Right lobe of liver (tissue), 6 donors: Measurements from ENCODE around the gene PPP1R37. TPM values are rescaled to one million over a fixed set of nuclear protein-coding genes. Genes with fewer than 3 reads are reported as not detected.

Experiments used
- ATAC-seq, 4 donors: fragments of 200-7000 bp; cut with Tn5 transposase; one replicate each; pipeline ENCODE4 v1.9.1; 2020; ENCODE audit warnings: mild to moderate bottlenecking in 4 of 4, moderate library complexity in 4 of 4
- DNase-seq, 3 donors: peaks; one replicate each; pipeline ENCODE4 v3.0.0-alpha.2; 2020
- H3K27ac ChIP-seq, 3 donors: fragments of 200-600 bp; one replicate each; pipeline ENCODE4 v1.8.0; 2022
- H3K27me3 ChIP-seq, 2 donors: fragments of 200-600 bp; one replicate each; pipeline ENCODE4 v1.8.0; 2022
- H3K36me3 ChIP-seq, 4 donors: fragments of 200-600 bp; sonication (generic) in 1 of 4; one replicate each; pipeline versions ENCODE4 v1.5.1 to v1.8.0; 2017 to 2022; ENCODE audit warnings: control low read depth in 1 of 4
- H3K4me1 ChIP-seq, 4 donors: fragments of 200-600 bp; sonication (generic) in 1 of 4; one replicate each; pipeline versions ENCODE4 v1.5.1 to v1.8.0; 2017 to 2022; ENCODE audit warnings: control low read depth in 1 of 4
- H3K4me3 ChIP-seq, 3 donors: fragments of 200-600 bp; one replicate each; pipeline ENCODE4 v1.8.0; 2022
- H3K9me3 ChIP-seq, 4 donors: fragments of 200-600 bp; sonication (generic) in 1 of 4; one replicate each; pipeline versions ENCODE4 v1.5.1 to v1.8.0; 2017 to 2022; ENCODE audit warnings: control low read depth in 1 of 4
- CTCF ChIP-seq, 4 donors: fragments of 200-600 bp in 3 of 4; fragments of 450-650 bp in 1 of 4; IDR thresholded peaks; one replicate each; pipeline versions ENCODE4 v1.5.1 to v1.8.0; 2016 to 2022; ENCODE audit warnings: antibody characterized with exemption in 4 of 4, mild to moderate bottlenecking in 2 of 4
- POLR2A ChIP-seq: fragments of 450-650 bp; IDR thresholded peaks from one replicate; pipeline ENCODE4 v1.6.1; 2017; ENCODE audit warnings: antibody characterized with exemption, mild to moderate bottlenecking
- WGBS: methylation state at CpG from one replicate; pipeline ENCODE4 v1.1.6; 2018; ENCODE audit warnings: low coverage, low lambda C conversion rate; ENCODE audit not compliant: insufficient coverage; ENCODE audit errors: missing lambda C conversion rate; 5-methylcytosine and 5-hydroxymethylcytosine counted together
- intact Hi-C, 2 donors: fragments of 100-400 bp; cut with DNase I; formaldehyde crosslinking; loops; one replicate each; pipeline versions ENCODE4 v1.11.2 to v1.14.1; 2022
- total RNA-seq, 6 experiments: library from RNA; depleted of rRNA in 2 of 6; stranded (reverse); fragments of >200 nt in 2 of 6; fragmentation: NEBNext Ultra II Directional in 3 of 6; extraction: Animal tissue kit (Norgen Biotek cat#: 25700) in 3 of 6; gene quantifications; one replicate each; pipeline versions ENCODE4 v1.1.0 to v1.2.4, GENCODE V29; 2016 to 2023
- donor health status: DM: no; HTN: yes; CAD: no.
- donor health status: DM: no; HTN: no; CAD: no.
- donor health status: DM: no; HTN: no; CAD: no.
- donor health status: DM: no; HTN: yes; CAD: no.
- donor health status: DM: no; HTN: yes; CAD: no.

The PPP1R37 gene
- total RNA-seq, 6 experiments from 2014 or later, result 10.1 to 14.3 (median 11.0) TPM

GRCh38 chr19:45047188-45047797, 45.7 kb upstream of the PPP1R37 start:
- H3K4me1 ChIP-seq, result peaks cover 0 to 63% (median 31%) of the 10 kb centered on the region in 4 donors
- intact Hi-C loops, result no loop called here
- peak overlapping the region in 2 of 3 donors; percentile 71 to 83 for H3K27ac ChIP-seq
- ATAC-seq, result no peak
- H3K4me3 ChIP-seq, result no peak overlapping the region
- no peak for TF ChIP-seq CTCF (IDR thresholded peaks at IDR 0.05)
- TF ChIP-seq POLR2A, result no peak
- DNase-seq, result no peak
- H3K27me3 ChIP-seq, result no peaks in the 10 kb centered on the region
- peaks cover 3 to 25% (median 7%) of the 10 kb centered on the region in 4 donors for H3K36me3 ChIP-seq
- H3K9me3 ChIP-seq, result no peaks in the 10 kb centered on the region
- 40% methylated on average over 7 of the region's 7 CpGs for WGBS

GRCh38 chr19:45049073-45049736, 43.8 kb upstream of the PPP1R37 start:
- TF ChIP-seq CTCF (IDR thresholded peaks at IDR 0.05) (no peak), POLR2A (no peak)
- no peaks in the 10 kb centered on the region for H3K9me3 ChIP-seq
- peaks cover 0 to 54% (median 26%) of the 10 kb centered on the region in 4 donors for H3K4me1 ChIP-seq
- ATAC-seq, result peak; percentile 67 to 86 (median 82)
- WGBS, result 13% methylated on average over 4 of the region's 8 CpGs
- peak; percentile 49 to 90 (median 87) for DNase-seq
- no peaks in the 10 kb centered on the region for H3K27me3 ChIP-seq
- H3K27ac ChIP-seq, result peak overlapping the region in 2 of 3 donors; percentile 80 to 83
- H3K36me3 ChIP-seq, result peaks cover 5 to 26% (median 14%) of the 10 kb centered on the region in 4 donors
- intact Hi-C loops, result no loop called here
- no peak overlapping the region for H3K4me3 ChIP-seq

- DNase-seq, result no peak
- peaks cover 0 to 45% (median 22%) of the 10 kb centered on the region in 4 donors for H3K4me1 ChIP-seq
- no peaks in the 10 kb centered on the region for H3K9me3 ChIP-seq
- ATAC-seq, result no peak
- peak overlapping the region in 1 of 3 donors; percentile 80 for H3K27ac ChIP-seq
- 95% methylated on average over 5 of the region's 6 CpGs for WGBS
- intact Hi-C loops, result no loop called here
- TF ChIP-seq POLR2A (no peak), CTCF (IDR thresholded peaks at IDR 0.05) (no peak)
- H3K4me3 ChIP-seq, result no peak overlapping the region
- peaks cover 5 to 26% (median 17%) of the 10 kb centered on the region in 4 donors for H3K36me3 ChIP-seq
- H3K27me3 ChIP-seq, result no peaks in the 10 kb centered on the region
Observed at GRCh38 chr19:45050036-45050435, 42.9 kb upstream of the PPP1R37 start.

GRCh38 chr19:45051929-45052579, 40.9 kb upstream of the PPP1R37 start:
- ATAC-seq, result no peak
- Histone ChIP-seq H3K27ac (no peak overlapping the region), H3K4me1 (peaks cover 0 to 28% (median 13%) of the 10 kb centered on the region in 4 donors), H3K27me3 (no peaks in the 10 kb centered on the region), H3K36me3 (peaks cover 5 to 44% (median 26%) of the 10 kb centered on the region in 4 donors), H3K9me3 (no peaks in the 10 kb centered on the region), H3K4me3 (no peak overlapping the region)
- TF ChIP-seq POLR2A (no peak), CTCF (IDR thresholded peaks at IDR 0.05) (no peak)
- intact Hi-C loops, result no loop called here
- WGBS, result 68% methylated on average over 5 of the region's 9 CpGs
- DNase-seq, result no peak
